Fibroblast of skin of right quadriceps (primary cell): ENCODE measurements around the gene SPAST.
"Not testable (repeated sequence)": the region's sequence is repeated elsewhere in the genome, so short reads cannot be mapped to it uniquely, and the experiment has no call there.

Experiments
- DNase-seq: peaks from one replicate; pipeline ENCODE4 v3.0.0-alpha.2; 2013

Gene SPAST

DNA sequence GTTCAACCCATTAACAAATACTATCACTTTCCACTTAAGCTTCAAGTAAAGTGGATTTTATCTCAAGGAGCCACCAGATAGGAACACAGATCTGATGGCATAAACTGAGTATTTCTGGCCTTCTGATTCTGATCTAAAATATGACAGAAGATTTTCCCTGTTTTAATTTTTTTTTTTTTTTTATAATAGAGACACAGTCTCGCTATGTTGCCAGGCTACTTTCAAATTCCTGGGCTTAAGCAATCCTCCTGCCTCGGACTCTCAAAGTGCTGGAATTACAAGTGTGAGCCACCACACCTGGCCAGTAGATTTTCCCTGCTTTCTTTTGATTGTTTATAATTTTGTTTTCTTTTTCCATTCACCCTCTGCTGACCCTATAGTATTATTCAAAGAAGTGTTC lies 65.7 kb downstream of the SPAST start:
- DNase-seq: no peak

DNA sequence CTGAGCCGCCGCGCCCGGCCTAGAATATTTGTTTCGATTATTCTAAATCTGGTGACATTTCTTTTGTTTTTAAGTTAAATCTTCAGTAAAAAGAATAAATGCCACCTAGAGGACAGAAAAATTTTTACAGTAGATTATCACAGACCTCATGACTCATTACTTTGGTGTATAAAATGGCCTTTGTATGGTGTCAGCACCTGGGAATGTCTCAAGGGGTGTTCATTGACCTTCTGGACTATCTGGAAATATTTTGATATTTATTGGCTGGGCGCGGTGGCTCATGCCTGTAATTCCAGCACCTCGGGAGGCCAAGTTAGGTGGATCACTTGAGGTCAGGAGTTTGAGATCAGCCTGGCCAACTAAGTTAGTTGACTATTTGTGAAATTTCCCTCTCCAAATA lies 72.1 kb downstream of the SPAST start:
- DNase-seq: peak; percentile 77

DNA sequence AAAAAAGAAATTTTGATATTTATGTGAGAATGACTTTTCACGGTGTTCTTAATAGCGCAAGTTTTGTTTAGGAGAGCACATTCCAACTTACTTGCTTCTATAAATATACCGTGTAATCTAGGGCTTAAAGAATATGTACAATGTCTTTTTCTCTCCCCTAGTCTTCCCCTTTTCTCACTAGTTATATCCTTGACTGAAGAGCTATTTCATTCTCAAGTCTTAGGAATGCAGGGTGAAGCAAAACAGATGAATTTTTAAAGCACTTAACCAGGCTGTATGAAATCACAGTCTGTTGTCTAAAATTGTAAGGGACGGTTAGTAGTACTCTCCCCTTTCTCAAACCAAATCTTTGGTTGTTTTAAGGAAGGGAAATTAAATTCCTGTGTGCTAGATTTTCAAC lies 72.7 kb downstream of the SPAST start:
- DNase-seq: peak; percentile 28

DNA sequence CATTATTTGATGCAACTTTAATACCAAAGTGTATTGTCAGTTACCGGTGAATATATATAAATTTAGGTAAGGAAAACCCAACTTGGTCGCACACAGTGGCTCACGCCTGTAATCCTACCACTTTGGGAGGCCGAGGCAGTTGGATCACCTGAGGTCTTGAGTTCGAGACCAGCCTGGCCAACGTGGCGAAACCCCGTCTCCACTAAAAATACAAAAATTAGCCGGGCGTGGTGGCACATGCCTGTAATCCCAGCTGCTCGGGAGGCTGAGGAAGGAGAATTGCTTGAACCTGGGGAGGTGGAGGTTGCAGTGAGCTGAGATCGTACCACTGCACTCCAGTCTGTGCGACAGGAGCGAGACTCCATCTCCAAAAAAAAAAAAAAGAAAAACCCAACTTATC lies 88.2 kb downstream of the SPAST start:
- DNase-seq: not testable (repeated sequence)

DNA sequence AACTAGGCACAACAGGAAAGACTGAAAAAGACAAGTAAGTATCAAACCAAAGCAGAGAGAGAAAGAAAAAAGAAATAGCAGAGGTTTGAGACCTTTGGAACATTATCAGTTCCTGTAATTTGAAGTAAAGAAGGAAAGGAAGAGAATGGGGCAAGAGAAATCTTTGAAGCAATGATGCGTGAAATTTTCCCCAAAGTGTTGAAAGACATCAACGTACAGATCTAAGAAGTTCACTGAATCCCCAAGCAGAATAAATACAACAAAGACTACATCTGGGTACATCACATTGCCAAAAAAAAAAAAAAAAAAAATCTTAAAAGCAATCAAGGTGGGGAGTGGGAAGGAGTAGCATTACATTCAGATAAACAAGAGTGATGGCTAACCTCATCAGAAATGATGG lies 96.3 kb downstream of the SPAST start:
- DNase-seq: no peak

DNA sequence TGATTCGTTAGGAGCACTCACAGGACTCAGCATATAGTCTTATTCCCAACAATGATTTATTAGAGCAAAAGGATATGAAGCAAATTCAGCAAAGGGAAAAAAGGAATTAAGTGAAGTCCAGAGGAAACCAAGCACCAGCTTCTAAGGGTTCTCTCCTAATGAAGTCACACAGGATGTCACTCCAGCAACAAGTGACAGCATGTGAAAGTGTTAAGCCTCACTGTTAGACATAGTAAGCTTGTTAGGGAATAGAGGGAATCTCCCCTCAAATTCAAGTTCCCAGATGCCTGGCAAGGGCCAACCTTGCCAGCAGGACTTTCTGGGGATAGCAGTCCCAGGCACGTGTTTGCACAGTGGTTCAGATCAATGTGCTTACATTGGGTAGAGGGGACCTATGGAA lies 97.9 kb downstream of the SPAST start:
- no peak for DNase-seq

DNA sequence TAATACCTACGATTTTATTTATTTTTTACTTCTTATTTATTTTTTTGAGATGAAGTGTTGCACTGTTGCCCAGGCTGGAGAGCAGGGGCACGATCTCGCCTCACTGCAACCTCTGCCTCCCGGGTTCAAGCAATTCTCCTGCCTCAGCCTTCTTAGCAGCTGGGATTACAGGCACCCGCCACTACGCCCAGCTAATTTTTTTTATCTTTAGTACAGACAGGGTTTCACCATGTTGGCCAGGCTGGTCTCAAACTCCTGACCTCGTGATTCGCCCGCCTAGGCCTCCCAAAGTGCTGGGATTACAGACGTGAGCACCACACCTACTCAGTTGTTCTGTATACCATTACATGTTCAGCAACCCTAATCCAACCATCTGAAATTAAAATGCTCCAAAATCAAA lies 100.9 kb downstream of the SPAST start:
- not testable (repeated sequence) for DNase-seq

DNA sequence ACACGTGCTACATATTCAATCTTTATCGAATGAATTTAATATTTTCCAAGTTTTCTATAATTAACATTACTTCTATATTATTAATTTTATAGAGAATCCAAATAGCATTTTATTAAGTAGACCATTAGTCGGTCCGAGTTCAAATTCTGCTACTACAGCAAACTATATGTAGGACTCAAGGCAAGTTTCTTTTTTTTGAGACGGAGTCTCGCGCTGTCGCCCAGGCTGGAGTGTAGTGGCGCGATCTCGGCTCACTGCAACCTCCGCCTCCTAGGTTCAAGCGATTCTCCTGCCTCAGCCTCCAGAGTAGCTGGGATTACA lies 101.6 kb downstream of the SPAST start:
- peak; percentile 2 for DNase-seq

DNA sequence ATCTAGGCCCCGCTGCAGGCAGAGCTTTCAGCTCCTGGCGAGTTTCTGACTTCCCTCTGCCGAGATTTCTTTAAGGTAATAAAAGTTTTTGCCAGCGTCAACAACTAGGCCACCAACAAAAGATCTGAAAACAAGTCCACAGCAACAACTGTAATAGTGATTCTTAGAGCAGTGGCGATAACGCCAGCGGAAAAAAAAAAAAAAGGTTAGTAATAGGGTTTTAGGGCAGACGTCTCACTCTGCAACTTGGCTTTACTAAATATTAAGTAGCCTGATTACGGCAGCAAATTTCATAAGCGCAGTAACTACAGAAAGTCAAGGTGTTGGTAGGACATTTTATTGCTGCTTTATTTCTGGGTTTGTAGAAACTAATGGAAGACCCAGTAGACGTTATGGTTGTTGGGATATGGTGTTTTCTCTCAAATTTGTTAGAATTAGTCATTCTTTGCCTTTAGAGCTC lies 102.8 kb downstream of the SPAST start:
- DNase-seq: no peak

DNA sequence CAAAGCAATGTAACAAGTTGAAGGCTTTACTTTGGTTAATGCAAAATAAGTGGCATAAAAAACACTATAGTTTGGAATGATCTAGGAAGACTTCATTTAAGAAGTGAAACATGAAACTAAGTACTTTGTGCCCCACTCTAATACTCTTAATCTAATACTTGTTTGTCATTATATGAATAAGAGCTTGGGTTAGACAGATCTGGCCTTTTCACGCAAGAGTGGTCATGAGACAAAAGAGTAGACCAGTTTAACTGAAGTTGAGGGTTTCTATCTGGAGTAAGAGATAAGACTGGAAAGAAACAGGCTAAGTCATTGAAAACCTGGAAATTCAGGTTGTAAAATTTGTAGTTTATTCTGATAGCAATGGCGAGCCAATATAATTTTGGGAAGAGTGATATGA lies 105.2 kb downstream of the SPAST start:
- DNase-seq: no peak

DNA sequence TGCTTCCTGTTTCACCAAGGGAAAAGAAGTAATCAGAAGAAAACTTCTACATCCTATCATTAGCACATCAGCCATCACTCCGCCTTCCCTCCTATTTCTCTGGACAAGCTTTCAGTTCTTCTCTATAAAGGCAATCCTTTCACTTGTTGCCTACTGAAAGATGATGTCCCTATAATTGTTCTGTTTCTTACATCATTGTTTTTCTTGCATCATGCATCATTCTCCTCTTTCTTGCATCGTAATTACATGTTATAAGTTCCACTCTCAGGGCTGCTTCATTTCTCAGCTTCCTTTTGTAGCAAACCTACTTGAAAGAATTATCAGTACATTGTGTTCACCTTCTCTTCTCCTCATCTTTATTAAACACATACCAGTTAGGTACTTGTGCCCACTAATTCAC lies 109.5 kb downstream of the SPAST start:
- peak; percentile 0 for DNase-seq

DNA sequence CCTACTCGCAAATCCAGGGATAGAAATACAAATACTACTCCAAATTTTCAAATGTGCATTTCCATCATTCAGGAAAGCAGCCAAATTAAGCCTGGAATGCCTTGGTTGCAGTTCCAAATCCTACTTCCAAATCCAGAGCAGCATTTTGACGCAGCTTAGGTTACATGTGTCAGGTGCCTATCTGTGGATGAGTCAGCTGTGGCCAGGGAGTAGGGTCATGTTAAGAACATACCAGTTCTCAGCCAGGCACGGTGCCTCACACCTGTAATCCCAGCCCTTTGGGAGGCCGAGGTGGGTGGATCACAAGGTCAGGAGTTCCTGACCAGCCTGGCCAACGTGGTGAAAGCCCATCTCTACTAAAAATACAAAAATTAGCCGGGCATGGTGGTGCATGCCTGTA lies 119.3 kb downstream of the SPAST start:
- DNase-seq: no peak

DNA sequence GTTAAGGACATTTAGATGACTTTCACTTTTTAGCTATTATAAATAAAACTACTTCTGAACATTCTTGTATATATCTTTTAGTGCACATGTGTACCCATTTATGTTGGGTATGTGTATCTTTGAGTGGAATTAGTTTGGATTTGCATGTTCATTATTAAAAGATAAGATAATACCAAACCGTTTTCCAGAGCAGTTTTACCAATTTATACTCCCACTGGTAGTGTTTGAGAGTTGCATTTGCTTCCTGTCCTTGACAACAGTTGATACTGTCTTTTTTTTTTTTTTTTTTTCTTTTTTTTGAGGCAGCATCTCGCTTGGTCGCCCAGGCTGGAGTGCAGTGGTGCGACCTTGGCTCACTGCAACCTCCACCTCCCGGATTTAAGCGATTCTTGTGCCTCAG lies 125.7 kb downstream of the SPAST start:
- no peak for DNase-seq

DNA sequence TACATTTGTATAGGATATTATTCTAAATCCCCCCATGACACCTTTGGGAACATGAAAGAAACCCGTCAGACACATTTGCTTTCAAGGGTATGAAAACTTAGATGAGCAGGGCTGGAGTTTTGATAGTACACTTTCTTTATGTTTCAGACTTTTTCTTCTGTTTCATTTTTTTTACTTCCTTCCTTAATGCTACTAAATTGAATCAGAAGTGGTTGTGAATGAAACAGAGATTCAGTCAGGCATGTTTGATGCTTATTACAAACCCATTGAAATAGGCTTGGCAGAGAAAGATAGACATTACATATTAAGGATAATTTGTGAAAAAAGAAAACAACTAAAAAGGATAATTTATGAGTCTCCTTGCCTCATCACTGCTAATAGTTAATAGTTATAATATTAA lies 129.1 kb downstream of the SPAST start:
- no peak for DNase-seq

DNA sequence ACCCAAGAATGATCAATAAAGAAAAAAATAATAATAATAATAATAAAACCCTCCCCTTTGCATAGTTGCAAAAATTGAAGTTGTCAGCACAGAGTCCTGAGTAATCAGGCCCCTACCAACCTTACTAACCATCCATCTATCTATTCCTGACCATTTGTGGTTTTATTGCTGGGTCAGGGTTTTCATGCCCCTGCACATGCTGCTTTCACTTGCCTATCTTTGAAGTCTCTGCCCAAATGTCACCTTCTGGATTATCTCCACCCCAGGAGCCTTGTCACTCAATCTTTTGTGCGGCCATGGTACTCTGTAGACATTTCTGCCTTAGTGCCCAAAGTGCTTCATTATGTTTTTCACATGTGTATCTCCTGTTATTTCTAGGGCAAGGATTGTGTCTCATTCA lies 137.5 kb downstream of the SPAST start:
- no peak for DNase-seq

DNA sequence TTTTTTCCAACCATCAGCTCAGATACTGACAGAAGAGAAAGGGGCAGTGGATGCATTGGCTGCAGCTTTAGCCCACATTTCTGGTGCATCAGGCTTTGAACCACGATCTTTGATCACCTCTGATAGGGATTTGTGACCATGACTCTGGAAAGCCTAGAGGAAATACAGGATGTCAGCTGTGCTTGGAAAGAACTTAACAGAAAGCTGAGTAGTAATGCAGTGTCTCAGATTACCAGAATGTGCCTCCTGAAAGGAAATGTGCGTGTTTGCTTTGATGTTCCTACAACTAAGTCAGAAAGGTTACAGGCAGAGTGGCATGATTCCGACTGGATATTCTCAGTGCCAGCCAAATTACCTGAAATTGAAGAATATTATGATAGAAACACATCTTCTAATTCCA lies 140.1 kb downstream of the SPAST start:
- not testable (repeated sequence) for DNase-seq
